Vagina (tissue), 2 donors: Measurements from ENCODE around the gene PACS1. TPM values are rescaled to one million over a fixed set of nuclear protein-coding genes. Genes with fewer than 3 reads are reported as not detected.

ENCODE experiments used
- DNase-seq, 2 donors: peaks; one replicate each; pipeline ENCODE4 v3.0.0-alpha.2; 2017; ENCODE audit errors: extremely low spot score in 2 of 2
- H3K27ac ChIP-seq: fragments of 200-600 bp; sonication (generic); one replicate; pipeline ENCODE4 v1.5.1; 2019
- H3K27me3 ChIP-seq: fragments of 200-600 bp; sonication (generic); one replicate; pipeline ENCODE4 v1.5.1; 2019
- H3K36me3 ChIP-seq, 2 donors: fragments of 200-600 bp; sonication (generic); one replicate each; pipeline ENCODE4 v1.5.1; 2017 to 2019
- H3K4me1 ChIP-seq: fragments of 200-600 bp; sonication (generic); one replicate; pipeline ENCODE4 v1.5.1; 2019
- H3K4me3 ChIP-seq, 2 donors: fragments of 200-600 bp; sonication (generic); 1 replicate in 1 of 2; 2 replicates in 1 of 2; pipeline ENCODE4 v1.5.1; 2016 to 2019
- H3K9me3 ChIP-seq: fragments of 200-600 bp; sonication (generic); one replicate; pipeline ENCODE4 v1.5.1; 2019
- CTCF ChIP-seq, 3 experiments: fragments of 450-650 bp in 2 of 3; fragments of 200-600 bp in 1 of 3; sonication (generic) in 1 of 3; IDR thresholded peaks; one replicate each; pipeline ENCODE4 v1.5.1; 2017 to 2019; ENCODE audit warnings: antibody characterized with exemption in 3 of 3, mild to moderate bottlenecking in 2 of 3, moderate library complexity in 2 of 3
- POLR2A ChIP-seq, 2 donors: fragments of 450-650 bp; IDR thresholded peaks; one replicate each; pipeline ENCODE4 v1.6.1; 2017; ENCODE audit warnings: antibody characterized with exemption in 2 of 2, mild to moderate bottlenecking in 2 of 2, moderate library complexity in 2 of 2
- POLR2AphosphoS5 ChIP-seq, 2 donors: sonication (generic); formaldehyde crosslinking; IDR thresholded peaks; one replicate each; pipeline ENCODE4 v1.9.0; 2017; ENCODE audit warnings: antibody characterized with exemption in 2 of 2, mild to moderate bottlenecking in 2 of 2, low read depth in 1 of 2; ENCODE audit not compliant: insufficient read depth in 1 of 2
- intact Hi-C: fragments of 100-400 bp; cut with DNase I; formaldehyde crosslinking; loops from one replicate; pipeline ENCODE4 v1.15.1; 2023
- total RNA-seq: library from RNA; depleted of rRNA; stranded (reverse); fragments of >200 nt; gene quantifications from one replicate; pipeline ENCODE4 v1.2.3, GENCODE V29; 2016

Gene PACS1
- total RNA-seq, 1 donor from 2014 or later: 66.0 TPM

- peaks cover 31% of the 10 kb centered on the region for H3K4me1 ChIP-seq
- H3K36me3 ChIP-seq: peaks cover 0 to 18% of the 10 kb centered on the region in 2 donors
- H3K27me3 ChIP-seq: no peaks in the 10 kb centered on the region
- peak overlapping the region; percentile 59 to 100 for H3K4me3 ChIP-seq
- TF ChIP-seq POLR2A (IDR thresholded peaks at IDR 0.05) (no peak), CTCF (IDR thresholded peaks at IDR 0.05) (no peak), POLR2AphosphoS5 (IDR thresholded peaks at IDR 0.05; ENCODE audit: insufficient read depth in 1 of 2, low read depth in 1 of 2) (no peak)
- H3K9me3 ChIP-seq: no peaks in the 10 kb centered on the region
- no peak for DNase-seq
- peak overlapping the region; percentile 90 for H3K27ac ChIP-seq
- intact Hi-C loops: no loop called here
These were observed 18.7 kb upstream of the PACS1 start for GRCh38 chr11:66051371-66051765.

GRCh38 chr11:66051766-66052663 is 18.1 kb upstream of the PACS1 start, which contains the start of gene SF3B2:
Gene SF3B2 (plus strand): TSS chr11:66052364. CDS start chr11:66052385, 21 bp downstream.
- Histone ChIP-seq H3K4me1 (peaks cover 31% of the 10 kb centered on the region), H3K27me3 (no peaks in the 10 kb centered on the region), H3K36me3 (peaks cover 0 to 24% of the 10 kb centered on the region in 2 donors), H3K9me3 (no peaks in the 10 kb centered on the region), H3K4me3 (peak within 1 kb of the TSS; percentile 59 to 100), H3K27ac (peak within 1 kb of the TSS; percentile 90)
- TF ChIP-seq POLR2AphosphoS5 (IDR thresholded peaks at IDR 0.05; ENCODE audit: insufficient read depth in 1 of 2, low read depth in 1 of 2) (peak; percentile 92 to 95), POLR2A (IDR thresholded peaks at IDR 0.05) (no peak)
- DNase-seq: peak in 1 of 2 donors; percentile 98
- intact Hi-C loops: no loop called here

- intact Hi-C loops: no loop called here
- H3K4me1 ChIP-seq: peaks cover 31% of the 10 kb centered on the region
- H3K27me3 ChIP-seq: no peaks in the 10 kb centered on the region
- peak overlapping the region; percentile 90 for H3K27ac ChIP-seq
- H3K4me3 ChIP-seq: peak overlapping the region; percentile 59 to 100
- no peak for DNase-seq
- no peaks in the 10 kb centered on the region for H3K9me3 ChIP-seq
- H3K36me3 ChIP-seq: peaks cover 0 to 30% of the 10 kb centered on the region in 2 donors
- TF ChIP-seq POLR2AphosphoS5 (IDR thresholded peaks at IDR 0.05; ENCODE audit: insufficient read depth in 1 of 2, low read depth in 1 of 2) (no peak), CTCF (IDR thresholded peaks at IDR 0.05) (no peak), POLR2A (IDR thresholded peaks at IDR 0.05) (no peak)
These were observed 17.4 kb upstream of the PACS1 start for GRCh38 chr11:66052664-66052982.

- Histone ChIP-seq H3K4me1 (peaks cover 31% of the 10 kb centered on the region), H3K4me3 (no peak overlapping the region), H3K27ac (no peak overlapping the region), H3K27me3 (no peaks in the 10 kb centered on the region), H3K9me3 (no peaks in the 10 kb centered on the region), H3K36me3 (peaks cover 6 to 54% of the 10 kb centered on the region in 2 donors)
- intact Hi-C loops: no loop called here
- DNase-seq: no peak
- TF ChIP-seq POLR2AphosphoS5 (IDR thresholded peaks at IDR 0.05; ENCODE audit: insufficient read depth in 1 of 2, low read depth in 1 of 2) (no peak), CTCF (IDR thresholded peaks at IDR 0.05) (no peak), POLR2A (IDR thresholded peaks at IDR 0.05) (no peak)
These were observed 15.1 kb upstream of the PACS1 start for GRCh38 chr11:66055021-66055420.

GRCh38 chr11:66056501-66056900 is 13.6 kb upstream of the PACS1 start:
- no peak for DNase-seq

More at GRCh38 chr11:66056501-66056900, 13.6 kb upstream of the PACS1 start:
- Histone ChIP-seq H3K27ac (no peak overlapping the region), H3K36me3 (peaks cover 6 to 69% of the 10 kb centered on the region in 2 donors), H3K9me3 (no peaks in the 10 kb centered on the region), H3K4me3 (no peak overlapping the region), H3K27me3 (no peaks in the 10 kb centered on the region), H3K4me1 (peaks cover 22% of the 10 kb centered on the region)
- intact Hi-C loops: no loop called here
- TF ChIP-seq CTCF (IDR thresholded peaks at IDR 0.05) (no peak), POLR2A (IDR thresholded peaks at IDR 0.05) (no peak), POLR2AphosphoS5 (IDR thresholded peaks at IDR 0.05; ENCODE audit: insufficient read depth in 1 of 2, low read depth in 1 of 2) (no peak)
